Panc1 (cell line): Measurements from ENCODE around the gene CDHR2.

Experiments used
- POLR2AphosphoS5 ChIP-seq: IDR thresholded peaks from 2 replicates; pipeline ENCODE4 v1.6.1; 2012; ENCODE audit warnings: mild to moderate bottlenecking, low read depth, low read length, moderate library complexity
- TF ChIP-seq, protein P1 (sequence below): fragments of 450-650 bp; IDR thresholded peaks from 2 replicates; pipeline ENCODE4 v1.5.1; 2017; ENCODE audit warnings: mild to moderate bottlenecking

DNA sequence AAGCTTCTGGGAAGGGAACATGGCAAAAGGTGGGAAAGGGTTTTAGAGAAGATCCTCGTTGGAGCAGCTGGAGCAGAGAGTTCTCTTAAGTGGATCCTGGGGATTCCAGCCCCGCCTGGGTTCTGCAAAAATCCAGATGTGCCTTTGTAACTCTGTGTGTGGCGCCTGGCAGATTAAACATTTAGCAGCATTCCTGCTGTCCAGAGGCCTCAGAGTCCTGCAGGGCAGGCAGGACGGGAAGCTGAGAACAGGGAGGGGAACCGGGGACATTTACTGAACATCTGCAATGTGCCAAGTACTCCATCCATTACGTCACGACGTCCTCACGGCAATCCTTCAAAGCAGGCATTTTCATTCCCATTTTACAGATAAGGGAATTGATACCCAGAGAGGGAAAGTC is 87.3 kb downstream of the CDHR2 start:
- TF ChIP-seq, protein P1, sequence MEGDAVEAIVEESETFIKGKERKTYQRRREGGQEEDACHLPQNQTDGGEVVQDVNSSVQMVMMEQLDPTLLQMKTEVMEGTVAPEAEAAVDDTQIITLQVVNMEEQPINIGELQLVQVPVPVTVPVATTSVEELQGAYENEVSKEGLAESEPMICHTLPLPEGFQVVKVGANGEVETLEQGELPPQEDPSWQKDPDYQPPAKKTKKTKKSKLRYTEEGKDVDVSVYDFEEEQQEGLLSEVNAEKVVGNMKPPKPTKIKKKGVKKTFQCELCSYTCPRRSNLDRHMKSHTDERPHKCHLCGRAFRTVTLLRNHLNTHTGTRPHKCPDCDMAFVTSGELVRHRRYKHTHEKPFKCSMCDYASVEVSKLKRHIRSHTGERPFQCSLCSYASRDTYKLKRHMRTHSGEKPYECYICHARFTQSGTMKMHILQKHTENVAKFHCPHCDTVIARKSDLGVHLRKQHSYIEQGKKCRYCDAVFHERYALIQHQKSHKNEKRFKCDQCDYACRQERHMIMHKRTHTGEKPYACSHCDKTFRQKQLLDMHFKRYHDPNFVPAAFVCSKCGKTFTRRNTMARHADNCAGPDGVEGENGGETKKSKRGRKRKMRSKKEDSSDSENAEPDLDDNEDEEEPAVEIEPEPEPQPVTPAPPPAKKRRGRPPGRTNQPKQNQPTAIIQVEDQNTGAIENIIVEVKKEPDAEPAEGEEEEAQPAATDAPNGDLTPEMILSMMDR = no peak
- TF ChIP-seq POLR2AphosphoS5 = no peak
